Liver (tissue), 3 donors: ENCODE measurements around the gene KDELR1.

Source experiments
- FOXA2 ChIP-seq: IDR thresholded peaks from 2 replicates; pipeline ENCODE4 v1.6.1; 2016; ENCODE audit warnings: antibody characterized with exemption
- GABPA ChIP-seq, 2 donors: IDR thresholded peaks in 1 of 2; conservative IDR thresholded peaks in 1 of 2; 2 replicates each; pipeline ENCODE4 v1.6.1; 2016; ENCODE audit warnings: antibody characterized with exemption in 2 of 2, mild to moderate bottlenecking in 1 of 2, moderate library complexity in 1 of 2
- HNF4G ChIP-seq: IDR thresholded peaks from 2 replicates; pipeline ENCODE4 v1.6.1; 2016; ENCODE audit warnings: antibody characterized with exemption
- JUND ChIP-seq, 2 donors: IDR thresholded peaks; 2 replicates each; pipeline ENCODE4 v1.6.1; 2016; ENCODE audit warnings: antibody characterized with exemption in 2 of 2
- RAD21 ChIP-seq, 2 donors: IDR thresholded peaks; 2 replicates each; pipeline ENCODE4 v1.6.1; 2016; ENCODE audit warnings: antibody characterized with exemption in 2 of 2, mild to moderate bottlenecking in 2 of 2
- RXRA ChIP-seq, 2 donors: IDR thresholded peaks; 2 replicates each; pipeline ENCODE4 v1.6.1; 2017 to 2018; ENCODE audit warnings: antibody characterized with exemption in 2 of 2, mild to moderate bottlenecking in 1 of 2
- YY1 ChIP-seq: IDR thresholded peaks from 2 replicates; pipeline ENCODE4 v1.6.1; 2016; ENCODE audit warnings: antibody characterized with exemption, mild to moderate bottlenecking
- TF ChIP-seq, protein P1 (sequence below): IDR thresholded peaks from 2 replicates; pipeline ENCODE4 v1.6.1; 2016; ENCODE audit warnings: antibody characterized with exemption, mild to moderate bottlenecking
- TF ChIP-seq, protein P2 (sequence below): IDR thresholded peaks from 2 replicates; pipeline ENCODE4 v1.6.1; 2016; ENCODE audit warnings: antibody characterized with exemption
- TF ChIP-seq, protein P3 (sequence below): fragments of 150-350 bp; IDR thresholded peaks from 2 replicates; pipeline ENCODE4 v1.5.1; 2017; ENCODE audit warnings: improper control_type of control experiment, low read depth, low read length; ENCODE audit not compliant: missing input control
- TF ChIP-seq, protein P4 (sequence below): IDR thresholded peaks from 2 replicates; pipeline ENCODE4 v1.6.1; 2016; ENCODE audit warnings: antibody characterized with exemption
- TF ChIP-seq, protein P5 (sequence below): IDR thresholded peaks from 2 replicates; pipeline ENCODE4 v1.6.1; 2016; ENCODE audit warnings: antibody characterized with exemption
- donor health status: healthy.
- donor health status: healthy.

DNA sequence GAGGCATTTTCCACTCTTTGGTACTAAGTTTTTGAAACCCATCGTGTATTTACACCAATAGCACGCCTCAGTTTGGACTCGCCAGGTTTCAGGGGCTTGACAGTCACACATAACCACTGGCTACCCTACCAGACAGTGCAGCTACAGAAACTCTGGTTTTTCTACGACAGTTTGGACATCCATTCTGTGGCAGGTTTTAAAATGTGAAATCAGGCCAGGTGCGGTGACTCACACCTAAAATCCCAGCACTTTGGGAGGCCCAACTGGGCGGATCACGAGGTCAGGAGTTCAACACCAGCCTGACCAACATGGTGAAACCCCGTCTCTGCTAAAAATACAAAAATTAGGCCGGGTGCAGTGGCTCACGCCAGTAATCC is 13.2 kb downstream of the KDELR1 start:
- TF ChIP-seq, protein P1, sequence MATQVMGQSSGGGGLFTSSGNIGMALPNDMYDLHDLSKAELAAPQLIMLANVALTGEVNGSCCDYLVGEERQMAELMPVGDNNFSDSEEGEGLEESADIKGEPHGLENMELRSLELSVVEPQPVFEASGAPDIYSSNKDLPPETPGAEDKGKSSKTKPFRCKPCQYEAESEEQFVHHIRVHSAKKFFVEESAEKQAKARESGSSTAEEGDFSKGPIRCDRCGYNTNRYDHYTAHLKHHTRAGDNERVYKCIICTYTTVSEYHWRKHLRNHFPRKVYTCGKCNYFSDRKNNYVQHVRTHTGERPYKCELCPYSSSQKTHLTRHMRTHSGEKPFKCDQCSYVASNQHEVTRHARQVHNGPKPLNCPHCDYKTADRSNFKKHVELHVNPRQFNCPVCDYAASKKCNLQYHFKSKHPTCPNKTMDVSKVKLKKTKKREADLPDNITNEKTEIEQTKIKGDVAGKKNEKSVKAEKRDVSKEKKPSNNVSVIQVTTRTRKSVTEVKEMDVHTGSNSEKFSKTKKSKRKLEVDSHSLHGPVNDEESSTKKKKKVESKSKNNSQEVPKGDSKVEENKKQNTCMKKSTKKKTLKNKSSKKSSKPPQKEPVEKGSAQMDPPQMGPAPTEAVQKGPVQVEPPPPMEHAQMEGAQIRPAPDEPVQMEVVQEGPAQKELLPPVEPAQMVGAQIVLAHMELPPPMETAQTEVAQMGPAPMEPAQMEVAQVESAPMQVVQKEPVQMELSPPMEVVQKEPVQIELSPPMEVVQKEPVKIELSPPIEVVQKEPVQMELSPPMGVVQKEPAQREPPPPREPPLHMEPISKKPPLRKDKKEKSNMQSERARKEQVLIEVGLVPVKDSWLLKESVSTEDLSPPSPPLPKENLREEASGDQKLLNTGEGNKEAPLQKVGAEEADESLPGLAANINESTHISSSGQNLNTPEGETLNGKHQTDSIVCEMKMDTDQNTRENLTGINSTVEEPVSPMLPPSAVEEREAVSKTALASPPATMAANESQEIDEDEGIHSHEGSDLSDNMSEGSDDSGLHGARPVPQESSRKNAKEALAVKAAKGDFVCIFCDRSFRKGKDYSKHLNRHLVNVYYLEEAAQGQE: no peak
- TF ChIP-seq JUND (IDR thresholded peaks at IDR 0.05): no peak
- TF ChIP-seq, protein P2, sequence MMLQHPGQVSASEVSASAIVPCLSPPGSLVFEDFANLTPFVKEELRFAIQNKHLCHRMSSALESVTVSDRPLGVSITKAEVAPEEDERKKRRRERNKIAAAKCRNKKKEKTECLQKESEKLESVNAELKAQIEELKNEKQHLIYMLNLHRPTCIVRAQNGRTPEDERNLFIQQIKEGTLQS: no peak
- TF ChIP-seq, protein P3, sequence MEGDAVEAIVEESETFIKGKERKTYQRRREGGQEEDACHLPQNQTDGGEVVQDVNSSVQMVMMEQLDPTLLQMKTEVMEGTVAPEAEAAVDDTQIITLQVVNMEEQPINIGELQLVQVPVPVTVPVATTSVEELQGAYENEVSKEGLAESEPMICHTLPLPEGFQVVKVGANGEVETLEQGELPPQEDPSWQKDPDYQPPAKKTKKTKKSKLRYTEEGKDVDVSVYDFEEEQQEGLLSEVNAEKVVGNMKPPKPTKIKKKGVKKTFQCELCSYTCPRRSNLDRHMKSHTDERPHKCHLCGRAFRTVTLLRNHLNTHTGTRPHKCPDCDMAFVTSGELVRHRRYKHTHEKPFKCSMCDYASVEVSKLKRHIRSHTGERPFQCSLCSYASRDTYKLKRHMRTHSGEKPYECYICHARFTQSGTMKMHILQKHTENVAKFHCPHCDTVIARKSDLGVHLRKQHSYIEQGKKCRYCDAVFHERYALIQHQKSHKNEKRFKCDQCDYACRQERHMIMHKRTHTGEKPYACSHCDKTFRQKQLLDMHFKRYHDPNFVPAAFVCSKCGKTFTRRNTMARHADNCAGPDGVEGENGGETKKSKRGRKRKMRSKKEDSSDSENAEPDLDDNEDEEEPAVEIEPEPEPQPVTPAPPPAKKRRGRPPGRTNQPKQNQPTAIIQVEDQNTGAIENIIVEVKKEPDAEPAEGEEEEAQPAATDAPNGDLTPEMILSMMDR: no peak
- TF ChIP-seq YY1: no peak
- no peak for TF ChIP-seq RAD21 (IDR thresholded peaks at IDR 0.05)
- TF ChIP-seq, protein P4, sequence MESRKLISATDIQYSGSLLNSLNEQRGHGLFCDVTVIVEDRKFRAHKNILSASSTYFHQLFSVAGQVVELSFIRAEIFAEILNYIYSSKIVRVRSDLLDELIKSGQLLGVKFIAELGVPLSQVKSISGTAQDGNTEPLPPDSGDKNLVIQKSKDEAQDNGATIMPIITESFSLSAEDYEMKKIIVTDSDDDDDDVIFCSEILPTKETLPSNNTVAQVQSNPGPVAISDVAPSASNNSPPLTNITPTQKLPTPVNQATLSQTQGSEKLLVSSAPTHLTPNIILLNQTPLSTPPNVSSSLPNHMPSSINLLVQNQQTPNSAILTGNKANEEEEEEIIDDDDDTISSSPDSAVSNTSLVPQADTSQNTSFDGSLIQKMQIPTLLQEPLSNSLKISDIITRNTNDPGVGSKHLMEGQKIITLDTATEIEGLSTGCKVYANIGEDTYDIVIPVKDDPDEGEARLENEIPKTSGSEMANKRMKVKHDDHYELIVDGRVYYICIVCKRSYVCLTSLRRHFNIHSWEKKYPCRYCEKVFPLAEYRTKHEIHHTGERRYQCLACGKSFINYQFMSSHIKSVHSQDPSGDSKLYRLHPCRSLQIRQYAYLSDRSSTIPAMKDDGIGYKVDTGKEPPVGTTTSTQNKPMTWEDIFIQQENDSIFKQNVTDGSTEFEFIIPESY: no peak
- no peak for TF ChIP-seq GABPA (IDR thresholded peaks at IDR 0.05 in 1 of 2, conservative IDR thresholded peaks at IDR 0.05 in 1 of 2)
- no peak for TF ChIP-seq RXRA (IDR thresholded peaks at IDR 0.05)
- TF ChIP-seq FOXA2: no peak
- TF ChIP-seq, protein P5, sequence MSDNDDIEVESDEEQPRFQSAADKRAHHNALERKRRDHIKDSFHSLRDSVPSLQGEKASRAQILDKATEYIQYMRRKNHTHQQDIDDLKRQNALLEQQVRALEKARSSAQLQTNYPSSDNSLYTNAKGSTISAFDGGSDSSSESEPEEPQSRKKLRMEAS: no peak
- no peak for TF ChIP-seq HNF4G
